HG02798 (cell line): ENCODE measurements around the gene ZNF438.
"Not testable (repeated sequence)": the region's sequence is repeated elsewhere in the genome, so short reads cannot be mapped to it uniquely, and the experiment has no call there.

ENCODE experiments used
- ATAC-seq: cut with Tn5 transposase; IDR thresholded peaks from one replicate; pipeline ENCODE4 v1.9.1; 2021; ENCODE audit warnings: mild to moderate bottlenecking; ENCODE audit not compliant: unreplicated experiment, poor library complexity

Gene ZNF438

DNA sequence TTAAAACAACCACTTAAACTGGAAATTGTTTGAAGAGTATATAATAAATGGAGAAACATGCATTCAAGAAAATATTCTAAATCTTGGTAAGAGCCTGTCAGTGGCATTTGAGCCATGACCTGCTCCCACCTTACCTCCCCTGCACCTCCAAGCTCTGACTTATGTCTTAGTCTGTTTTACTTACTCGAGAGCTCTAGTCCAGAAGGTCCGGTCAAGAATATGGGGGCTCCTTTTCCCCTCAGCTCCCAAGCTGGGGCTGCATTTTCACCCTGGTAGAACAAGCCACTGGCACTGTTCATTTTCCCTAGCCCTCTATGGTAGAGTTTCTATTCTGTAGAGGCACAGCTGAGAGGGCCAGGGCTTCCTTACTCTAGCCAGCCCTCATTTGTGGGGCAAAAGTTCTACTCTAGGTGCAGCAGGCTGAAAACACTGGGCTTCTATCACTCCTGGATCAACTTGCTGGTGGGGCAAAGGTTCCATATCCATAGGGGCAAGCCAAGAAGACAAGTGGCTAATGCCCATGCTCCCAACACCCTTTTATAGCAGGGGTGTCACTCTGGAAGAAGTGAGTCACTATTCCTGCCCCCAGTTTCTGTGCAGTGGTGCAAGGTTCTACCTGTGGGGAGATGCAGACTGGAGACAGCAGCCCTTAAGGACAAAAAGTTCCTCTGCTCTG, 40.6 kb downstream of the ZNF438 start:
- no peak for ATAC-seq

DNA sequence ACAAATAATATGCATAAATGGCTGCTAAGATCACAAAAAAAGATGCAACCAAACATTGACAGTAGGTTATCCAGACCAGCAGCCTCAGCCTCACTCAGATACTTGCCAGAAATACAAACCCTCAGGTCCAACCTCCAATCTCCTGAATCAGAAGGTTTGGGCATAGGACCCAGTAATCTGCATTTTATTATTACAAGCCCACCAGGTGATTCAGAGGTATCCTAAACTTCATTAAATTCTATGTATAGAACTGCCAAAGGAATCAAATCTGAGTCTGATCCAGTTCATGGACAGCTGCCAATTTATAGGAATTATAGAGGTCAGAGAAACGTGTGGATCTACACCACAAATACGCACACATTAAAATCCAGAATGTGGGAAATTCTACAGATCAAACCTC, 41.3 kb downstream of the ZNF438 start:
- ATAC-seq, result no peak

DNA sequence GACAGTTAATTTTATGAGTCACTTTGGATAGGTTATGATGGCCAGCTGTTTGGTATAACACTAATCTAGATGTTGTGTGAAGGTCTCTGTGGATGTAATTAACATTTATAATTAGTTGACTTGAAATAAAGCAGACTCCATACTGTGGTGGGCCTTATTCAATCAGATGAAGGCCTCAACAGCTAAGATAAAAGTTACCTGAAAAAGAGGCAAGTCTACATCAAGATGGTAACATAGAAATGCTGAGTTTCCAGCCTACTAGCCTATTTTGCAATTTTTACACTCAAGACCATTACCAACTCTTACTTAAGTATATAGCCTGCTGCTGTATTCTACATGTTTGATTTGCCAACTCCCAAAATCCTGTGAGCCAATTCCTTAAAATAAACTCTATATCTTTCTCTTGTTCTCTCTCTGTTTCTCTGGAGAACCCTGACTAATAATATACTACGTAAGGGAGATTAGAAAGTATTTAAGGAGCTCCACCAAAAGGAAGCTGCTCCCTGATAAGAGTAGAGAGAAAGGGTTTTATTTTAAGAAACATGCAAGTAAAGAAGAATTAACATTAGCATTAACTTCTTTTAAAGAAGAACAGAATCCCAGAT, 42.7 kb downstream of the ZNF438 start:
- no peak for ATAC-seq

DNA sequence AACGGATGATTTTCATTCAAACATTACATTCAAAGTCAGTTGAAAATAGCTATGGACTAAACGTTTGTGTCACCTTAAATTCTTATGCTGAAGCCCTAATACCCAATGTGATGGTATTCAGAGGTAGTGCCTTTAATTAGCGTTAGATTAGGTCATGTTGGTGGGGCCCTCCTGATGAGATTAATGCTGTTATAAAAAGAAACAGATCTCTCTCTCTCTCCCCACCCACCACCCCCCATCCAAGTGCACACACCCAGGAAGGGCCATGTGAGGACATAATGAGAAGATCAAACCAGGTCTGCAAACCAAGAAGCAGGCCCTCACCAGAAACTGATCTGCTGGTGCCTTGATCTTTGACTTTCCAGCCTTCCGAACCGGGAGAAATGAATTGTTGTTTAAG, 44.2 kb downstream of the ZNF438 start:
- ATAC-seq, result no peak

DNA sequence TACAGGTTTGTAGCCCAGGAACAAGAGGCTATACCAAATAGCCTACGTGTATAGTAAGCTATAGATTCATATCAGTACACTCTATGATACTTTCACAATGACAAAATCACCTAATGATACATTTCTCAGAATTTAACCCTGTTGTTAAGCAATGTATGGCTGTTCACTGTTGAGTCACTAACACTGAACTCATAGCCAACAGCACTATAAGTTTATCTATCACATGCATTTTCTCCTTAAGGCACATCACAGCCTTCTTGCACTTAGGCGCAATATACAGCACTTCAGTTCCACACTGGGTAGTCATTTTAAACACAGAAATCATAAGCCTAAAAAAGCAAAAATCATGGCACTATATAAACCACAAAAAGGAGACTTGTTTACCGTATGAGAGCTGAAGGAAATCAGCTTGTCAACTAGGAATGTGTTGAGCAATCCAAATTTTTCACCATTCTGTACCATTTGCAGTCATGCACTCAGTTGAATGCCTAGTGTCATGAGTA, 45.6 kb downstream of the ZNF438 start:
- ATAC-seq, result no peak

DNA sequence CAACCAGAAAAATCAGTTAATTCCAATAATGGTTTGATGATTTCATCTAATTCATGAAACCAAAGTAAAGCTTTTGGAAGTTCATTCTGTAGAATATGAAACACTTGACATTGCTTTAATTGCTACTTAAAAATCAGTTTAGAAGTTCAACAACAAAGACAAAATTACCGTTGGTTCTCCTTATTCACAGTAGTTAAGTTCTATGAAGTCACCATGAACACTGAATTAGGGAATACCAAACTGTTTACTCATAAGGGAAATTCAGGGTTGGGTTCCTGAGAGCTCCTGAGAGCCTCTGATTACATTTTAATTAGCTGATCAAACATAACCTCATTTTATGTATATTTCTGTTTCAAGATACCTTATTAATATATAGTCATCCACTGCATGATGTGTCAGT, 46.2 kb downstream of the ZNF438 start:
- no peak for ATAC-seq

DNA sequence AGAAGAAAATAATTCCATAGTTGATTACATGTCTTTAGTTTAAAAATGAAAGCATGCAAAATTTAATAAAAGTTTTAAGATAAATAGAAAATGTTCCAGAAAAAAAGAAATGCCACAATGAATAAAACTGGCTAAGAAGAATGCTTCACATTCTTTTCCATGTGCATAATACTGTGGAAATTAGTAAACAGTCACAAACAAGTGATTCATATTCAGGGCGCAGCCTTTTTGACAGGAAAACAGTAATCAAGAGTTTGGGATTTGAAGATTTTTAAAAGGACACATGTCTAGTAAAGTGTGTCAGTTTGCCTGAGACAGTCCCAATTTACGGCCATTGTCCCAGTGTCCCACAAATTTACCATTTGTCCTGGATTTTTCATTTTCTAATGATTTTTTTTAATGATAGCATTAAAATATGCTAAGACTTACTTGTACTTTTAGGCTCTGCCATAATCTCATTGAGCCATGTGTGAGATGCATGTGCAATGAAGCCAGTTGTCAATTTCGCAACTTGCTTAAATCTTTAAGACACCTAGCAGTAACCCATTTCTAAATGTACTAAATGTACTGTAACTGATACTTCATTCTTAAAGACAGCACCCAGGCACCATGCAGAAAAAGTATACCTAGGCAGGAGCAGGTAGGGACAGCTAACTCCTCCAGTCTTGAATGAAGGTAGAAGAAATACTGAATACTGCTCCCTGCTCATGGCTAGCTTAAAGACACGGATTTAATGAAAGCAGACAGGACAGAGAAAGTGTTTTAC, 46.9 kb downstream of the ZNF438 start:
- no peak for ATAC-seq

DNA sequence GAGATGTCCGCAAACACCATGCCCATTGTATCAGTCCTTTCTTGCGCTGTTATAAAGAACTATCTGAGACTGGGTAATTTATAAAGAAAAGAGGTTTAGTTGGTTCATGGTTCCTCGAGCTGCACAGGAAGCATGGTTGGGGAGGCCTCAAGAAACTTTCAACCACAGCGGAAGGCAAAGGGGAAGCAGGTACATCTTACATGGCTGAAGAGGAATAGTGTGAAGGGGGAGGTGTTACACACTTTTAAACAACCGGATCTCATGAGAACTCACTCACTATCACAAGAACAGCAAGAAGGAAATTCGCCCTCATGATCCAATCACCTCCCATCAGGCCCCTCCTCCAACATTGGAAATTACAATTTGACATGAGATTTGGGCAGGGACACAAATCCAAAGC, 48.5 kb downstream of the ZNF438 start:
- ATAC-seq, result not testable (repeated sequence)

DNA sequence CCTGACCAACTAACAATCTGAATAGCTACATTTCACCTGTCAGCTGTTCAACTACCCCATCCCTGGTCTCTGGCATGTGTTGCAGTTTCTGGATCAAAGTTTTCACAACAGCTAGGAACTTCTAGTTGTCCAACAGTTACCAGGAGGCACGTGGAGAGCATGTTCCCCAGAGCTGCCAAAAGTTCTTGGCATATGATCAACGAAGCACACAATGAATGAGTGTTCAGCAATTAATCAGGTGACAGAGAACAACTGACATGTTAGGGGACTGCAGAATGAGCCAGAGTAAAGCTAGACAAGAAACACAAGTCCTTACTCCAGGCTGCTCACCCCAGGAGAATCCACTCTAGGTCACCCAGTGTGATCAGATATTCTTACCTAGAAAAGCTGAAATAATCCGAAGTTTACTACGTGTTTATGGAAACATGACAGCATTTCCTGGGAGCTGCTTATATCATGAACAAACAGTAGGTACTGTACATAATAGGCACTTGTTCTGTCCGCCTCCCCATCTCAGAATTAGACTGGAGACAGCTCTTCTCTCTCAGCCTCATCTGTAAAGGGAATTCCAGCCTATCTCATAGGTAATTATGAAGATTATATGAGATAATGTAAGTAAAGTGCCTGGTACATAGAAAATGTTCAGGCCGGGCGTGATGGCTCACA, 50.6 kb downstream of the ZNF438 start:
- no peak for ATAC-seq

DNA sequence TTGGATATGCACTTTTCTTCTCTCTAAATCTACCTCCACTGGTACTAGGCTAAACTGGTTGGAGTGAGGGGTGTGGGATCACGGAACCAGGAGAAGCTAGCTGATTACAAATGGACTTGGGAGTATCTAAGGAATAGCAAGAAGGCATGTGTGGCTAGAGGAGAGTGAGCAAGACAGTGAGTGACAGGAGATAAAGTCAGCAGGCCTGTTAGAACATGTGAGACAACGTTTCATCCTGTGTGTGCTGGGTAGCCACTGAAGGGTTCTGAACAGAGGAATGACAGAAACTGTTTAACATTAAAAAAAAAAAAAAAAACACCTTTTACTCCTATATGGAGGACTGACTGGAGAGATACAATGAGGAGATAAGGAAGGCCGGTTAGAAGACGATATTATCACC, 51.7 kb downstream of the ZNF438 start:
- no peak for ATAC-seq

DNA sequence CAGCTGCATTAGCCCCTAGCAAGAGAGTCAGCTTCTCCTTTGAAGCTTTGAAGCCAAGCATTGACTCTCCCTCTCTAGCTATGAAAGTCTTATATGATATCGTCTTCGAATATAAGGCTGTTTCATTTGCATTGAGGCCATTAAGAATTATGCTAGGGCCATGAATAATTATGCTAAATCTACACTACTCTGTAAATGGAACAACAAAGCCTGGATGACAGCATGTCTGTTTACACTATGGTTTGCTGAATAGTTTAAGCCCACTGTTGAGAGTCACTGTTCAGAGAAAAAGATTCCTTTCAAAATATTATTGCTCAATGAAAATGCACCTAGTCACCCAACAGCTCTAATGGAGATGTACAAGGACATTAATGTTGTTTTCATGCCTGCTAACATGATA, 52.8 kb downstream of the ZNF438 start:
- no peak for ATAC-seq

DNA sequence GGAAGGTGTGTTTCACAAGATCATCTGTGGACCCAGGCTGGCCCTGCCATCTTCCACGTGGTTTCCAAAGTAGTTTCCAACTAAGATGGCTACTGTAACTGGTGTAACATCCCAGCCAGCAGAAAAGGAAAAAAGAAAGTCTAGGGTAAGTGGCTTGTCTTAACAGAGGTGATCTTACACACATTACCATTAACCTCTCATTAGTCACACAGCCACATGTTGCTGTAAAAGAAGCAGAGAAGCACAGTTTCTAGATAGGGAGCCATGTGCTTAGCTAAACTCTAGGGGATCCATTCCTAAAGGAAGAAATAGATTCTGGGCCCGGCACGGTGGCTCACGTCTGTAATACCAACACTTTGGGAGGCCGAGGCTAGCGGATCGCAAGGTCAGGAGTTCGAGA, 54.3 kb downstream of the ZNF438 start:
- no peak for ATAC-seq

DNA sequence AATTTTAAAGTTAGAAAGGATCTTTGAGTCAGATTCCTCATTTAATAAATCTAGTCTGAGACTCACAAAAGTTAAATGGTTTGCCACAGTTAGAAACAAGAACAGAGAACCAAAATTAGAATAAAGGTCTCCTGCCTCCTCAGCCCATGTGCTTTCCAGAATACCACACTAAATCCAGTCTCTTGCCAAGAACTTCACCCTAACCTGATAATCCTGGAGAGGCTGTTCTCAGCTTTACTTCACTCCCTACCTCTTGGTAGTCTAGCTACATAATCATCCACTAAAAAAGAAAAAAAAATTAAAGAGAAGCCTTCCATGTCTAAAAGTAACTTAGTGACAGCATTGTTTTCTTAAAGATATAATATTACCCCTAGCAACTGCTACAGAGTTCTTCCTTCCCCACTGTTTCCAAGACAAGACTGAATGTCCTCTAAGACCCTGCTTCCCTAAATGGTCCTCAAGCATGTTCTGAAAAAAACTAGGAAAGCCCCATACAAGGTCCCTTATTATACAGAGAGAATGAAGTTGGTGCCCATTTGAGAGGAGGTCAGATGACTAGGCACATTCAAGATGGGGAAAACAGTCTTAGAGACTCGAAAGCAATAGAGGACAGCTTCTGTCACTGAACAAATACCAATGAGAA, 56.8 kb downstream of the ZNF438 start:
- no peak for ATAC-seq

DNA sequence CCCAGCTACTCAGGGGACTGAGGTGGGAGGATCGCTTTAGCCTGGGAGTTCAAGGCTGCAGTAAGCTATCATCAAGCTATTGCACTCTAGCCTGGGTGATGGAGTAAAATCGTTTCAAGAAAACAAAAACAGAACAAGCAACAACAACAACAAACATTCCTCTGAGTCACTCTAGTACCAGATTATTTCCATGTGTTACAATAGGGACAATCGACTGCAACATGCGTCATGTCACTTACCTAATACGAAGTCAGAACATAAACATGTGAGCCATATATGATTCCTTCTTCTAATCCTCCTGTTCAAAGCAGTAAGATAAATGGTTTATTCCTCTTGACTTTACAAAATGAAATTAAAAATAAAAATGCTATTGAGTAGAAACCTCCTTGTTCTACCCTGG, 57.3 kb downstream of the ZNF438 start:
- ATAC-seq, result no peak

DNA sequence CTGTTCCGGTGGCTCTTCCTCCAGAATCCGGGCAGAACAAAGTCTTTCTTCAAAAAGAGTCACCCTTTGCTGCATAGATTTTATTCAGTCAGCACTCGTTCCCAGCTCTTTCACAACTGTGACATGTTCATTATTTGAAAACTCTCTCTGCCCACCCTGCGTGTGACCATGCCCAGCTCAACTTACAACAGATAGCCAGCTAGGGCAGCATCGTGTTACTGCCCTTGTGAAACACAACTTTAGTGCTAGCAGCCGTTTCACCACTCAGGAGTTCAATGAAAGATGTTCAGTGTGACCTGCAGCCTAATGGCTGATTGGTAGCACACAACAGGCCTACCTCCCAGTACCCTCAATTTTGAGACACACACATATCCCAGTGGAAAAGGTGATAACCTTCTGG, 57.9 kb downstream of the ZNF438 start:
- ATAC-seq, result no peak

DNA sequence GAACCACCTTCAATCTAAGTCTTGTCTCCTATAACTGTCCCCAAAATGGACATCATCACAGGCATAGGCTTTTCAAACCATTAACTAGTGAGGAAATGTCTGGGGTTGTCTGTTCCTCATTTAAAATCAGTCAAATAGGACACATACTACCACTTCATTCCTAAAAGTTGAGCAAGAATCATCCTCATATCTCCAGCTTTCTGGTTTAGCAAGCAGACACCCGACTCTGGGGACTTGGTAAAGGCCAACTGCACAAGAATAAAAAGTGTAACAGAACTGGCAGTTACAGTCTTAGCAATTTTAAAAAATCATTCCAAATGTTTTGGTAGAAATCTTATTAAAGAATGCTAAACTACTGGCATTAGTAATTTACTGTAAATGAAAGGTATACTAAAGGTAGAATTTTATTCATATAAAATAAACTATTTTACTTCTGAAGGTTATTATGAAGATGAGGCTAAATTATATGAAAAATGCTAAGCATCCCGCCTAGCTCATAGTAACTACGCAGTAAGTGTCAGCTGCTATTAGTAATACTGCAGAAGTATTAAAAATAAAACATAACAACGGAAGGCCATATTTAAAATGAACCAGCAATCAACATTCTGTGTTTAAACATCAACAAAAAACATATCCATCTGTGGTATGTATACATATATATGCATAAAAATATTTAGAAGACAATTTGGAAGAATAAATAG, 60.8 kb downstream of the ZNF438 start:
- no peak for ATAC-seq

DNA sequence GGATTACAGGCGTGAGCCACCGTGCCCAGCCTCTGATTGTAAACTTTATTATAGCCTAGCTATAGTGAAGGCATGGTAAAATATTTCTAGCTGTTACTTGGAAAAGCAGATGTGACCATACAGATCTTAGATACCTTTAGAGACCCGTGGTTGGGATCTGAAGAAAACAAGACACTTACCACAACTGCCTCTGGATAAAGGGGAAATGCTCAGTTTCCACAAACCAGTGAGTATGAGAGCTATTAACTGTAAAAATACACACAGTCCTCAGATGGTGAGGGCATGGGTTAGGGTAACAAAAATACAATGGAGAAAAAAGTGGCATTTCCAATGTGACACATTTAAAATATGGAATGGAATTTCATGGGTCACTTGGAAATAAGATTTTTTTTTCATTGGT, 63.0 kb downstream of the ZNF438 start:
- ATAC-seq, result no peak

DNA sequence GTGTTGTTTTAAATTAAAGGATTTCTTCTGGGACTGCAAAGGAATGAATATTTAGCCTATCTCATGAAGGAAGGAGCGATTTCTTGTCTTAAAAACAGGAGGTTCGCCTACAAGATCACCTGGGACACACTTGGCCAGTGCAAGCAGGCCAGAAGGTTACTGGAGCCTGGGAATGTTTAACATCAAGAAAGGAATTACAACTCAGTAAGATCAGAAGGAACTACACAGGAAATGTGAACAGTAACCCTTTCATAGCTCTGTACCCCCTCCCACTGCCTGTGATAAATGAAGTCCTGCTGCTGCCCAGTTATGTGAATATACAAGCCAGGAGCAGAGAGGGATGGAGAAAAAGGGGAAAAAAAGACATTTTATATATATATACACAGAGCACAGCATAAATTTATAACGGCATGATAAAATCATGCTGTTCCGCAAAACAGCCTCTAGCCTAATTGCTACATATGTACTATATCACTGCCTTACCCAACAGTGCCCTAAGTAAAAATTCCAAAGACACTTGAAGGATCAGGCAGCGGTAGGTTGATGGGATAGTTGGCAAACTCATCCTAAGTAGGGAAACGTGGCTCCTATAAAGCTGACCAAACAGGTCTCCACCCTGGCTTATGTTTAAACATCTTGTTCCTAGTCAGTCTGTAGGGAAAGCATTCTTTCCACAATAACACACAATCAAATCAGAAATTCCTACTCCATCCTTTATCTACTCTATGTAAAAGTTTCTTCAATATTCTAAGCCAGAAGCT, 63.8 kb downstream of the ZNF438 start:
- no peak for ATAC-seq
